AG09309 (cell line): ENCODE data around the gene IFI30.

ENCODE experiments used
- DNase-seq: peaks from one replicate; pipeline ENCODE4 v3.0.0-alpha.2; 2010; ENCODE audit warnings: low read depth
- H3K4me3 ChIP-seq: 2 replicates; pipeline ENCODE4 v1.5.1; 2011; ENCODE audit warnings: mild to moderate bottlenecking, low read depth, low read length, moderate library complexity; ENCODE audit not compliant: control insufficient read depth
- TF ChIP-seq, protein P1 (sequence below): IDR thresholded peaks from 2 replicates; pipeline ENCODE4 v1.5.1; 2011; ENCODE audit warnings: mild to moderate bottlenecking, low read depth, low read length, inconsistent platforms; ENCODE audit not compliant: insufficient read depth, control insufficient read depth; ENCODE audit errors: missing control alignments

IFI30 gene

GRCh38 chr19:18179957-18180356 lies 6.3 kb downstream of the IFI30 start:
- DNase-seq: no peak
- TF ChIP-seq, protein P1, sequence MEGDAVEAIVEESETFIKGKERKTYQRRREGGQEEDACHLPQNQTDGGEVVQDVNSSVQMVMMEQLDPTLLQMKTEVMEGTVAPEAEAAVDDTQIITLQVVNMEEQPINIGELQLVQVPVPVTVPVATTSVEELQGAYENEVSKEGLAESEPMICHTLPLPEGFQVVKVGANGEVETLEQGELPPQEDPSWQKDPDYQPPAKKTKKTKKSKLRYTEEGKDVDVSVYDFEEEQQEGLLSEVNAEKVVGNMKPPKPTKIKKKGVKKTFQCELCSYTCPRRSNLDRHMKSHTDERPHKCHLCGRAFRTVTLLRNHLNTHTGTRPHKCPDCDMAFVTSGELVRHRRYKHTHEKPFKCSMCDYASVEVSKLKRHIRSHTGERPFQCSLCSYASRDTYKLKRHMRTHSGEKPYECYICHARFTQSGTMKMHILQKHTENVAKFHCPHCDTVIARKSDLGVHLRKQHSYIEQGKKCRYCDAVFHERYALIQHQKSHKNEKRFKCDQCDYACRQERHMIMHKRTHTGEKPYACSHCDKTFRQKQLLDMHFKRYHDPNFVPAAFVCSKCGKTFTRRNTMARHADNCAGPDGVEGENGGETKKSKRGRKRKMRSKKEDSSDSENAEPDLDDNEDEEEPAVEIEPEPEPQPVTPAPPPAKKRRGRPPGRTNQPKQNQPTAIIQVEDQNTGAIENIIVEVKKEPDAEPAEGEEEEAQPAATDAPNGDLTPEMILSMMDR: no peak
- no peak overlapping the region for H3K4me3 ChIP-seq

DNA sequence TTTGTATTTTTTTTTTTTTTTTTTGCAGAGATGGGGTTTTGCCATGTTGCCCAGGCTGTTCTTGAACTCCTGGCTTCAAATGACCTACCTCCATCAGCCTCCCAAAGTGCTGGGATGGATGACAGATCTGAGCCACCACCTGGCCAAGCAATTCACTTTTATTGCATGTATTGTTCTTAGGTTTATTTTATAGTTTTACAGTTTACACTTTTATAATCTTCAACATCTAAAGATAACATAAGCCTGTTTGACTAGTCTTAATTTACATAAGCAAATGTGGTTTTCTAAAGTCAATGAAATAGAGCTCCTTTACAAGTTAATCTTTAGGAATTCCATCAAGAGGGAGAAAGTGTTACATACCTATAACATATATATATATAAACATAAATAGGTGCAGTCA lies 9.9 kb downstream of the IFI30 start:
- no peak for DNase-seq
- no peak overlapping the region for H3K4me3 ChIP-seq
- TF ChIP-seq, protein P1: no peak

DNA sequence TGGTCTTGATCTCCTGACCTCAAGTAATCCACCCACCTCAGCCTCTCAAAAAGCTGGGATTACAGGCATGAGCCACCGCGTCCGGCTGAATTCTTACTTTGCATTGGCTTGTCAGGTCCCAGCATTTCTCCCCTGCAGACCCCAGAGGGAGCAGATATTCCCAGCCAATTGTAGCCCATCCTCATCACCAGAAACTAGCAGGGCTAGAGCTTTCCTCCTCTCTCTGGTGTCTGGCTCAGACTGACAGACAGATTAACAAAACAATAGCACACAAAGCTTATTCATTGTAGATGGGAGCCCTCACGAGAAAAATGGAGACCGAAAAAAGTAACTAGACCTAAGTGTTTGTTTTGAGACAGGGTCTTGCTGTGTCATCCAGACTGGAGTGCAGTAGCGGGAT lies 11.9 kb downstream of the IFI30 start:
- no peak for DNase-seq
- TF ChIP-seq, protein P1: no peak
- H3K4me3 ChIP-seq: no peak overlapping the region

- no peak overlapping the region for H3K4me3 ChIP-seq
- no peak for DNase-seq
- TF ChIP-seq, protein P1: no peak
These were observed 16.7 kb downstream of the IFI30 start for GRCh38 chr19:18190278-18190677.

DNA sequence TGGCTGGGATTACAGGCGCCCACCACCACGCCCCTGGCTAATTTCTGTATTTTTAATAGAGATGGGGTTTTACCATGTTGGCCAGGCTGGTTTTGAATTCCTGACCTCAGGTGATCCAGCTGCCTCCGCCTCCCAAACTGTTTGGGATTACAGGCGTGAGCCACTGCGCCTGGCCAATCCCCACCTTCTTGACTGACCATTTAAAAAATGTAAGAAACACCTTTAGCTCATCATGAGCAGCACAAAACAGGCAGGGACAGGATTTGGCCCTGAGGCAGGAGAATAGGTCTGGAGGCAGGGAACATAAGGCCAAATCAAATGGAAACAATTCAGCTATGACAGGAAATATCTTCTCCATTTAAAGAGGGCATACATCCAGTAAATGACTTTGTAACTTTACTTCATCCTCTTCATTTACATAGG lies 18.0 kb downstream of the IFI30 start:
- peak overlapping the region; percentile 61 for H3K4me3 ChIP-seq
- TF ChIP-seq, protein P1: no peak
- DNase-seq: no peak

DNA sequence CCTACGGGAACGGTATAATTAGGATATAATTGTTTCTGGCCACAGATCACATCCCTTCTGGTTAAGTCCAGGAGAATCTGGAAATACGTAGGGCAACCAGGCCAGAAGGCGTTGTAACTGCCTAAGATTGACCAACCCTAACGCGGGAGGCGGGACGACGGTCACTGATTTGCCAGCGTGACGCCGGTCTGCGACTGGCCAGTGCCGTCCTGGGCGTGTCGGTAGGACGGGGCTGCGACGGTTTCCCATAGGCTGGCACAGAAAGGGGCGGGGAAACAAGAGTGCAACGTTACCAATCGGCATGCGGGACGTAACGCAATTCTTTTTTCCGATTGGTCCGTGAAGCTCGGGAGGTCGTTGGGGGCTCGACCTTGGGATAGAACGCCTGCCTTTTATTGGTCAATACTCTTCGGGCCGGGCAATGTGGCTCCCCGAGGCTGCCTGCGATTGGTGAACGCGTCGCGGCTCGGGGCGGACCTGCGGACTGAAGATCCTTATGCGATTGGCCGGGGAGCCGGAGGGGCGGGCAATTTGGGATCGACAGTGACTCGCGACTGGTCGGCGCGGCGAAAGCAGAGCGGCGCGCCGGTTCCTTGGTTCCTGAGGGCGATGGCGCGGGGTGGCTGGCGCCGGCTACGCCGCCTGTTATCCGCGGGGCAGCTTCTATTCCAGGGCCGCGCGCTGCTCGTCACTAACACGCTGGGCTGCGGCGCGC lies 19.2 kb downstream of the IFI30 start, which contains the start of gene MPV17L2:
Gene MPV17L2, plus strand, starts transcription at position 546 of the 715 bp plus-strand sequence. Its CDS starts 64 bp downstream, at position 610.
- H3K4me3 ChIP-seq: peak within 1 kb of the TSS; percentile 86
- TF ChIP-seq, protein P1: no peak
- DNase-seq: peak; percentile 100
